GM18870 (cell line): ENCODE measurements around the gene NTMT1.
A peak's percentile ranks its signal among the peaks of the same experiment; 100 is the strongest.

Source experiments
- ATAC-seq: cut with Tn5 transposase; IDR thresholded peaks from one replicate; pipeline ENCODE4 v1.9.1; 2021; ENCODE audit warnings: moderate library complexity; ENCODE audit not compliant: unreplicated experiment

Gene NTMT1

GRCh38 chr9:129613520-129614175 is 12.3 kb upstream of the NTMT1 start:
- ATAC-seq = no peak

DNA sequence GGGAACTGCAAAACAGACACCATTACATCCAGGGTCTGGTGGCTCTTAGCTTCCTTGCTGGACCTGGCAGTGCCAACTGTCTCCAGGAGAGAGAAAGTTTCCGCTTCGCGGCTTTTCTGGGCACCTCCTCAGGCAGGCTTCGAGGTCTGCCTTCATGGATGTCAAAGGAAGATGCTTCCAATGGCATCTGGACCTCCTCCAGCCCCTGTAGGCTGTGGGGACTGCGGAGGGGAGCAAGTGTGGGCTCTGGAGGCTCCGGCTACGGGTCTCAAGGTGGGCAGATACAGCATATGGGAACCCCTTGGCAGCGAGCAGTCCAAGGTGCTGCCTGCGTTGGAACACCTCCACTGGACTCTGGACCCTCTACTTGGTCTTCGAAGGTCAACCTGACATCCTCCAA is 11.0 kb upstream of the NTMT1 start:
- ATAC-seq = no peak

- no peak for ATAC-seq
Observed at GRCh38 chr9:129615407-129616285, 10.3 kb upstream of the NTMT1 start.

GRCh38 chr9:129617167-129617566 is 8.8 kb upstream of the NTMT1 start:
- no peak for ATAC-seq

- no peak for ATAC-seq
Observed at GRCh38 chr9:129619787-129620668, 5.9 kb upstream of the NTMT1 start.

- no peak for ATAC-seq
Observed at GRCh38 chr9:129620669-129621295, 5.2 kb upstream of the NTMT1 start, which contains the start of gene C9orf50. TSS of gene C9orf50 (minus strand) at chr9:129621101. CDS start at chr9:129620574, 527 bp downstream.

- ATAC-seq = no peak
Observed at GRCh38 chr9:129623331-129623730, 2.6 kb upstream of the NTMT1 start.

- ATAC-seq = no peak
Observed at GRCh38 chr9:129624168-129624759, 1.7 kb upstream of the NTMT1 start.

DNA sequence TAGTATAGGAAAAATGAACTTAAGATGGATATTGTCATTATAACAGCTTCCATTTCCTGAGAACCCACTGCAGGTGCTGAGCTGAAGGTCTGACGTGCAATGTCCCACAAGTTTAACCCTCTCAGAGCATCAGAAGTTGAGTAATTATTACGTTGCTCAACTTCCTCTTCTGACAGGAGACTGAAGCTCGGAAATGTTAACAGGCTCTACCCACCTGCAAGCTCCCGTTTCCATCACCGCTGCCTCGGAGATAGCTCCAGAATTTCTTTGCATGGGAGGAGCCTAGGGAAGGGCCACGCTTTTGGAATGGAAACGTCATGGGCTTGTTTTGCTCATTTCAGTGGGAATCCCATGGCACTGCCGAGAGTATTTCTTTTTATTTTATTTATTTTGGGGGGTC is 1.0 kb upstream of the NTMT1 start:
- no peak for ATAC-seq

GRCh38 chr9:129626625-129627284 is 792 bp downstream of the NTMT1 start:
- peak; percentile 3 for ATAC-seq

DNA sequence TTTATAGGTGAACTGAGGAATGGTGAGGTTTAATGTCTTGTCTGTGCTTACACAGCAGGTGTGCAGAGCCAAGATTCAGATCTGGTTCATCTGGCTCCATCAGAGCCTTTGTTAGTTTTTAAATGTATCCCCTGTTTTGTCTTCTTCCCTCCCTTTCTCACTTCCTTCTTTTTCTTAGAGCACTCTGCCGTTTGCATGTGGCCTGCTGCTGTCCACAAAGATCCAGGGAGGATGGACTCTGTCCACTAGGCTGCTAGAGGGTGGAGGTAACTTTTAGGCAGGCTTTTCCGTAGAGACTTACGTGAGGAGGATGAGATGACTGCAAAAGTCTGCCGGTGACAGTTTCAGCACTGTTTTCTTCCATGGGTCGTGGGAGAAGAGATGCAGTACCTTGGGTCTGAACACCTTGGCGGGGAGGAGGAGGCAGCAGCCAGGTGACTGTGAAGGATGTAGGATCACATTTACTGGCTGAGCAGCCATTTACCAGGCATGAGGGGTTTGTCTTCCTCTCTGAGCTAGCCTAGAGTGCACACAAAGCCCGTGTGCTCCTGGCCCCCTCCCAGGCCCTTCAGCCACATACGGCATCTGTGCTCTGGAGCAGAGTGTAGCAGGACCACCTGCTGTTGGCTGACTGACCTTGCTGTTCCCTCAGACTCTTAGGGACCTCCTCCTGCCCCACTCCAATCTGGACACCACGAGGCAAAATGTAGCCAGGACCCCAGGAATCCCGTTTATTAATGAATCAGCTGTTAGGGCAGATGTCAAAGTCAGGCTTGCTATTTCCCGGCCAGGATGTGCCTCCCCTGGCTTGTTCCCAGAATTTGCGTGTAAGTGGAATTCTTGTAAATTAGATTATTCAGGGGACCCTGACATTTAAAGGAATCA is 1.8 kb downstream of the NTMT1 start:
- ATAC-seq = no peak

DNA sequence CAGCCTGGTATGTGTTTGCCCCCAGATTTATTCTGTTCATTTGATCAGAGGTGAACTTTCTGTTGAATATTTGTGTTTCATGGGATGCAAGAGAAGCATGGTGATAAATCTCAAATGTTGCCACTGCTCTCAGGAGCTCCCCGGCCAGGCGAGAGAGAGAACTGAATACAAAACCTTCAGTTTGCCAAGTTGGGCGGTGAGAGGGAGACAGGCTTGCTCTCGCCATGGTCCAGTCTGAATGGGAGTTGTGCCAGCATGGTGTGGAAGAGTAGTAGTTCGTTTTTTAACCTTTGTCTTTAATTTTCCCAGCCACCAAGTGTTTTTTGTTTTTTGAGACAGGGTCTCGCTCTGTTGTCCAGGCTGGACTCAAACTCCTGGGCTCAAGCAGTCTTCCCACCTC is 2.7 kb downstream of the NTMT1 start:
- no peak for ATAC-seq

GRCh38 chr9:129629251-129629820 is 3.4 kb downstream of the NTMT1 start:
- no peak for ATAC-seq

DNA sequence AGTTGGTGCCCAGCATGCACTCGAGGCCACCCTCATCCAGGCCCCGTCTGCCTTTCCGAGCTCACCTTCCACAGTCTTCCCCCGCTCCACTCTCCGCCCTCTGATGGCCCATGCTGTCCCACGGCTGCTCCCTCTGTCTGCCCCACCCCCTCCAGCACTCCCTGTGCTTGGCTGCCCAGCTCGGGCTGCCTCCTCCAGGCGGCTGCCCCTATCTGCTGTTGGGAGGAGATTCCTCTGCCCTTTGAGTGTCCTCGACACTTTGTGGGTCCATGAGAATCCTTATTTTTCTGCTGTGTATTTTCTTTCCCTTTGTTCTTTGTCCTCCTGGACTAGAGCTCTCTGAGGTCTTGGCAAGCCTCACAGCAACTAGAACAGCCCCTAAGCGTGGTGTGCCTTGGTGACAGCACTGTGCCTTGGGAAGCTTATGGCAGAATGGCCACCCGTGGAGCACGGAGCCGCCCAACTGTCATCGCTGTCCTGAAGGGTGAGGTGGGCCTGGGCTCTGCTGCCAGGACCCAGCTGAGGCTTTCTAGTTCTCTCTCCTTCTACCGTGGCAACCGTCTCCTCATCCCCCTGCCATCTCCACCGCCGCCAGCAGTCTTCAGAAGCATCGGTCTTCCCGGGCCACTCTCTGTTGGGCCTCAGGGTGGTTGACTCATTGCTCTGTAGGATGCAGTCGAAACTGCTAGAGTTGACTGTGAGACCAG is 5.2 kb downstream of the NTMT1 start:
- no peak for ATAC-seq

DNA sequence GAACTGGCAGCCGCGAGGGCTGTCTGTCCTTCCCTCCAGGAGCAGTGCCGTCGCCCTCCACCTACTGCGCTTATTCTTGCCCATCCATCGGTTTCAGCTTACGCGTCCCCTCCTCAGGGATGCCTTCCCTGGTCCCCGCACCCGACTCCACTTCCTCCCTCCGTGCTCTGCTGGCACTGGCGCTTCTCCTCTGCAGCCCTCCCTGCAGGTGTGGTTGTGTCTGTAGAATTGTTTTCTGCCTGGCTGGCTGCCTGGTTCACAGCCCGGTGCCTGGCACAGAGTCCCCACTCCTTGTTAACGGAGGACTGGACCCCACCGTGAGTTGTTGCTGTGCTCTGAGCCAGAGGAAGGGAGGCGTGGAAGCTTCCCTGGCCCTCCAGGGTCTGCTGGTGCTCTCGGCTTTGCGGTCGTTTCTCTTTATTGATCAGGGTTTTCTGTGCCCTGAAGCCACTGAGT is 5.7 kb downstream of the NTMT1 start:
- ATAC-seq = no peak

- no peak for ATAC-seq
Observed at GRCh38 chr9:129632460-129632859, 6.5 kb downstream of the NTMT1 start.

DNA sequence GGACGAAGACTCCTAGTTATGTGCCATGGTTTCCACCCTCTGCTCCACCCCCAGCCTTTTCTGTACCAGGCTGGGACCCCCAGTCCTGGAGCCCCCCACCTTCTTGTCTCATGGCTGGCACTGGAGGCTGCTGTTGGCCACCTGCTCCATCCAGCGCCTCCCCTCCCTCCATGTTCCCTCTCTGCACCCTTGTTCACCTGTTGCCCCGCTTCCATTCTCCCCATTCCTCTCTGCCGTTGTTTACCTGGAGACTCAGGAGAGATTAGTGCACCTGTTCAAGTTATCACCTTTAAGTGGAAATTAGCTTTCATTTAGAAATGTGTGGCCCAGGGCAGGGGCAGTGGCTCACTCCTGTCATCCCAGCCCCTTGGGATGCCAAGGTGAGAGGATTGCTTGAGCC is 7.2 kb downstream of the NTMT1 start:
- ATAC-seq = no peak

DNA sequence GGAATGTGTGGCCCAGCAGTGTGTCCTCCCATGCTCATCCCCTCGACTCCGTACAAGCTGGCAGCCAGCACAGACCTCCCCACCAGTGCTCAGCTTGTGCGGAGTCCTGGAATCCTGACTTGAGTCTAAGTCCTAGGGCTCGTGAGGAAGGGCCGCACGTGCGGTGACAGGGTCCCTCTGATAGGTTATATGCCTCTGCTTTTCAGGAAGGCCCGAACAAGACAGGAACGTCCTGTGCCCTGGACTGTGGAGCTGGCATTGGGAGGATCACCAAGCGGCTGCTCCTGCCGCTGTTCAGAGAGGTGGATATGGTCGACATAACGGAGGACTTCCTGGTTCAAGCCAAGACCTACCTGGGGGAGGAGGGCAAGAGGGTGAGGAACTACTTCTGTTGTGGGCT is 7.9 kb downstream of the NTMT1 start:
- ATAC-seq = no peak
